MCF 10A (cell line): ENCODE measurements around the gene DHRS4. TPM values are rescaled to one million over a fixed set of nuclear protein-coding genes. Genes with fewer than 3 reads are reported as not detected.
A peak's percentile ranks its signal among the peaks of the same experiment; 100 is the strongest.
"Not testable (repeated sequence)": the region's sequence is repeated elsewhere in the genome, so short reads cannot be mapped to it uniquely, and the experiment has no call there.

ENCODE experiments used
- BruUV-seq: library from RNA; stranded (reverse); fragments of 400-500 nt; replicated peaks from 2 replicates; lab custom pipeline; 2021; lab: Mats Ljungman, UMichigan
- CTCF ChIA-PET: fragments of 300-600 bp; sonication (Branson Sonifier 250); formaldehyde crosslinking; extraction: SDS; loops from one replicate; lab custom pipeline; 2021; ENCODE audit warnings: antibody characterized with exemption, inconsistent platforms; lab: Yijun Ruan, JAX
- POLR2A ChIA-PET: fragments of 300-600, 350-650 bp; sonication (Branson Sonifier 250); formaldehyde crosslinking; extraction: SDS; loops from one replicate; lab custom pipeline; 2020; ENCODE audit warnings: antibody characterized with exemption, inconsistent platforms; lab: Yijun Ruan, JAX
- DNase-seq: peaks from one replicate; pipeline ENCODE4 v3.0.0-alpha.2; 2018; ENCODE audit not compliant: unreplicated experiment
- H3K27ac Mint-ChIP-seq: one replicate; pipeline ENCODE4 v1.8.0; 2022; ENCODE audit warnings: mild to moderate bottlenecking, low read depth, mixed read lengths; ENCODE audit not compliant: unreplicated experiment
- H3K27me3 Mint-ChIP-seq: one replicate; pipeline ENCODE4 v1.8.0; 2022; ENCODE audit warnings: mixed read lengths; ENCODE audit not compliant: insufficient read depth, unreplicated experiment
- H3K36me3 Mint-ChIP-seq: one replicate; pipeline ENCODE4 v1.8.0; 2022; ENCODE audit warnings: mild to moderate bottlenecking, moderate library complexity, mixed read lengths; ENCODE audit not compliant: insufficient read depth, unreplicated experiment
- H3K4me1 Mint-ChIP-seq: one replicate; pipeline ENCODE4 v1.8.0; 2022; ENCODE audit warnings: mixed read lengths; ENCODE audit not compliant: insufficient read depth, unreplicated experiment
- H3K4me3 Mint-ChIP-seq: one replicate; pipeline ENCODE4 v1.8.0; 2022; ENCODE audit warnings: mild to moderate bottlenecking, moderate library complexity, mixed read lengths; ENCODE audit not compliant: unreplicated experiment
- H3K9me3 Mint-ChIP-seq: one replicate; pipeline ENCODE4 v1.8.0; 2022; ENCODE audit warnings: mixed read lengths; ENCODE audit not compliant: unreplicated experiment
- CTCF ChIP-seq: fragments of 200-600 bp; IDR thresholded peaks from one replicate; pipeline ENCODE4 v1.8.0; 2022; ENCODE audit warnings: antibody characterized with exemption, mild to moderate bottlenecking; ENCODE audit not compliant: unreplicated experiment
- intact Hi-C: fragments of 100-400 bp; cut with micrococcal nuclease; formaldehyde crosslinking; loops from 2 replicates; pipeline ENCODE4 v1.14.1; 2022
- total RNA-seq: library from RNA; stranded (reverse); gene quantifications from 2 replicates; pipeline ENCODE4 v1.2.3, GENCODE V29; 2022

Gene DHRS4
- total RNA-seq, 1 experiment from 2014 or later = 32.5 TPM

GRCh38 chr14:23942587-23942986, 11.0 kb upstream of the DHRS4 start:
- no TSS peak for BruUV-seq
- H3K4me1 Mint-ChIP-seq = peaks cover 6% of the 10 kb centered on the region
- intact Hi-C loops = no loop called here

GRCh38 chr14:23949069-23949468, 4.5 kb upstream of the DHRS4 start:
- H3K4me3 Mint-ChIP-seq, CTCF ChIA-PET, BruUV-seq, H3K27ac Mint-ChIP-seq, DNase-seq, H3K27me3 Mint-ChIP-seq, intact Hi-C loops, POLR2A ChIA-PET, H3K36me3 Mint-ChIP-seq, H3K9me3 Mint-ChIP-seq: not testable (repeated sequence)
- peaks cover 17% of the 10 kb centered on the region for H3K4me1 Mint-ChIP-seq

More at GRCh38 chr14:23942587-23942986, 11.0 kb upstream of the DHRS4 start:
- H3K36me3 Mint-ChIP-seq = peaks cover 6% of the 10 kb centered on the region
- no peak for TF ChIP-seq CTCF
- no peaks in the 10 kb centered on the region for H3K27me3 Mint-ChIP-seq
- ChIA-PET CTCF (interaction anchor here (0.9 to 1.5 kb wide), 4 partner anchors 11 to 311 kb away, joined by 3 to 7 read pairs (median 4); partner anchors contain the start of gene DHRS4), POLR2A (no interaction called here)
- H3K27ac Mint-ChIP-seq = no peak overlapping the region
- no peak overlapping the region for H3K4me3 Mint-ChIP-seq
- no peaks in the 10 kb centered on the region for H3K9me3 Mint-ChIP-seq
- no peak for DNase-seq

DNA sequence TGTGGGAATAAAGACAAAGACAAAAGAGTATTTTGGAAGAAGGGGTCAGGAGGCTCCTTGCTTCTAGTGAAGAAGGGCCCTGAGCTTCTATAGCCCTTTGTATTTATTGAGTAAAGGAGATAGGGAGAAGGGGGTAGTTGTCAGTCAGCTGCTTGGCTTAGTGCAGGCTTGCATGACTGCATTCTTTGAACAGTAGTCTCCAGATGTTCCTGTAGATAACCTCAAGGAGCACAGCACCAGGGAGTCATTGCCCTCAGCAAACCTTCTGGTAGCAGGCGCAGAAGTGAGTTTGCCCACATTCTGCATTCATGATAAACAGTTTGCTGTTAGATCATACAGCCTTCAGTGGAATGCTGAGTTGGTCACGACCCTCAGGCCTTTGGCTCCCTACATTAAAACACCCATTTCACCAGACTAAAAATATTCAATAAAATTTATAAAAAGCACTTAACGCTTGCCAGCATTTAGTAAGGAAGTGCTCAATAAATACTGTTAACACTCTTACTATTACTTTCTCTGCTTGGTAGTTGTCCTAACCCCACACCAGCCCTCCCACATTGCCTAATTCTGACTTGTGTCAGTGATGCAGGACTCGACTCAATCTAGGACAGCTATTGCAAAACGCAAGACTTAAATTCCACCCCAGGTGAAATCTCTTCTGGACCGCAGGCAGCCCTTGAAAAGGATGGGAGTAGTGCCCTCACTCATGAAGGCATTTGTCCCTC, 3.0 kb upstream of the DHRS4 start:
- Mint-ChIP-seq H3K9me3 (no peaks in the 10 kb centered on the region), H3K36me3 (peaks cover 8% of the 10 kb centered on the region), H3K27me3 (no peaks in the 10 kb centered on the region), H3K27ac (no peak overlapping the region), H3K4me1 (peaks cover 25% of the 10 kb centered on the region), H3K4me3 (no peak overlapping the region)
- no peak for DNase-seq
- ChIA-PET POLR2A (no interaction called here), CTCF (interaction anchor here (0.5 to 0.6 kb wide), 2 partner anchors 19 to 163 kb away, joined by 3 read pairs; no protein-coding TSS in a partner anchor)
- no TSS peak for BruUV-seq
- intact Hi-C loops = loop anchor here (5.0 kb wide), 1 partner anchor 283 kb away; no protein-coding TSS in a partner anchor
- no peak for TF ChIP-seq CTCF

DNA sequence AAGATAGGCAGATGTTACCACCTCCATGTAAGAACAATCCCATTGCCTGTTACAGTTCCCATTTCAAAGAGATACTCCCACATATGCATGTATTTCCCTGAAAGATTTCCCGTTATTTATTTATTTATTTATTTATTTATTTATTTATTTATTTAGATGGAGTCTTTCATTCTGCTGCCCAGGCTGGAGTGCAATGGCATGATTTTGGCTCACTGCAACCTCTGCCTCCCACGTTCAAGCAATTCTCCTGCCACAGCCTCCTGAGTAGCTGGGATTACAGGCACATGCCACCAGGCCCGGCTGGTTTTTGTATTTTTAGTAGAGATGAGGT, 2.5 kb upstream of the DHRS4 start:
- H3K4me3 Mint-ChIP-seq, H3K27ac Mint-ChIP-seq, DNase-seq, BruUV-seq, H3K27me3 Mint-ChIP-seq, H3K9me3 Mint-ChIP-seq, POLR2A ChIA-PET: not testable (repeated sequence)
- Mint-ChIP-seq H3K36me3 (peaks cover 13% of the 10 kb centered on the region), H3K4me1 (peaks cover 24% of the 10 kb centered on the region)
- intact Hi-C loops = loop anchor here (5.0 kb wide), 1 partner anchor 284 kb away; no protein-coding TSS in a partner anchor
- CTCF ChIA-PET = interaction anchor here (0.5 to 1.2 kb wide), 2 partner anchors 162 to 359 kb away, joined by 3 read pairs; no protein-coding TSS in a partner anchor

- CTCF ChIA-PET = interaction anchor here (0.6 to 3.0 kb wide), 6 partner anchors 34 to 388 kb away, joined by 3 to 12 read pairs (median 3); no protein-coding TSS in a partner anchor
- no peak overlapping the region for H3K4me3 Mint-ChIP-seq
- no TSS peak for BruUV-seq
Observed at GRCh38 chr14:23951590-23952201, 1.9 kb upstream of the DHRS4 start.

DNA sequence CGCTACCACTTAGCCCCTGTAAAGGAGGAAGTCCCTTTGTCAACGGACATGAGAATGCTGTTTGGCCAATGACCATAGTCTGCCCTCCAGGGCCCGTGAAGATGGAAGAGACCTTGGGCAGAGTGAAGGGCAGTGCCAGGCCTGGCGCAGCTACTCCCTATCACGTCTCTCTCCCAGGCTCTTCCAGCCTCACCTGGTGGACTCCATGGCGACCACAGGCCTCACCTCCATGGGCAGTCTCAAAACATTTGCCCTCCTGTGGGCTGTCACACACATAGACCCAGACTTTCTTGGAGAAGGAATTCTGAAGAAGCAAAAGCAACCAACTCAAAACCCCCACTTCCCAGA, 480 bp upstream of the DHRS4 start:
- H3K4me3 Mint-ChIP-seq = peak overlapping the region; percentile 90
- peaks cover 21% of the 10 kb centered on the region for H3K36me3 Mint-ChIP-seq
- ChIA-PET CTCF (interaction anchor here (0.7 to 3.0 kb wide), 11 partner anchors 10 to 646 kb away, joined by 3 to 12 read pairs (median 4); partner anchors contain the start of genes PCK2 and TINF2), POLR2A (interaction anchor here (0.6 to 1.4 kb wide), 6 partner anchors 30 to 647 kb away, joined by 3 to 4 read pairs (median 4); partner anchors contain the start of gene BCL2L2)
- BruUV-seq, H3K27me3 Mint-ChIP-seq, H3K9me3 Mint-ChIP-seq, DNase-seq: not testable (repeated sequence)
- H3K4me1 Mint-ChIP-seq = peaks cover 19% of the 10 kb centered on the region
- intact Hi-C loops = loop anchor here (5.0 kb wide), 1 partner anchor 286 kb away; no protein-coding TSS in a partner anchor
- peak overlapping the region; percentile 93 for H3K27ac Mint-ChIP-seq

More at GRCh38 chr14:23951590-23952201, 1.9 kb upstream of the DHRS4 start:
- H3K36me3 Mint-ChIP-seq = peaks cover 19% of the 10 kb centered on the region
- H3K9me3 Mint-ChIP-seq = no peaks in the 10 kb centered on the region
- H3K4me1 Mint-ChIP-seq = peaks cover 19% of the 10 kb centered on the region
- H3K27ac Mint-ChIP-seq = peak overlapping the region; percentile 59
- POLR2A ChIA-PET = no interaction called here
- no peak for DNase-seq
- no peak for TF ChIP-seq CTCF
- H3K27me3 Mint-ChIP-seq = no peaks in the 10 kb centered on the region
- intact Hi-C loops = loop anchor here (5.0 kb wide), 1 partner anchor 284 kb away; no protein-coding TSS in a partner anchor
